Stimulated activated CD4-positive, alpha-beta T cell treated with anti-CD3 and anti-CD28 coated beads, Interleukin-4, amount 100 ng/mL, for 48 hours (primary cell): ENCODE data around the gene ZNF576.
"Not testable (repeated sequence)": the region's sequence is repeated elsewhere in the genome, so short reads cannot be mapped to it uniquely, and the experiment has no call there.

Source experiments
- DNase-seq, 2 donors: peaks; one replicate each; pipeline ENCODE4 v3.0.0-alpha.2; 2020; ENCODE audit warnings: low read depth in 2 of 2

Gene ZNF576

GRCh38 chr19:43625918-43626579, 29.7 kb downstream of the ZNF576 start:
- DNase-seq = peak in 1 of 2 donors; percentile 15

DNA sequence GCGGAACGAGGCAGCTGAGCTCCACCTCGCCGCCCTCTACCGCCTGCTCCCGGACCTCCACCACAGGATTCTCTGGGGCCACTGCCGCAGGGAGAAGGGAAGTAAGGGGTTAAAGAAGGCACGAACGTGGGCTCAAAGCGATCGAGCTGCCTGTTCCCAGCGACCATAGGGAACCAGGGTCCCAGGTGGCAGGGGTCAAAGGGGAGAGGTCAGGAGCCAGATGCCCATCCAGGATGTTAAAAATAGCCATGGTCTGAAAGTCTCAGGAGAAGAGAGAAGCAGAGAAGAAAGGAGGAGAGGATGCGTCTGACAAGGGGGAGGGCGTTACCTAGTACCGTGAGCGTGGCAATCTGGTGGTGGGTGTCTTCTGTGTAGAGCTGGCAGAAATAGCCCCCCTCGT, 30.4 kb downstream of the ZNF576 start:
- DNase-seq = no peak

- DNase-seq = no peak
Measured at GRCh38 chr19:43628646-43629326, 32.4 kb downstream of the ZNF576 start.

- DNase-seq = no peak
Measured at GRCh38 chr19:43631491-43631890, 35.1 kb downstream of the ZNF576 start.

DNA sequence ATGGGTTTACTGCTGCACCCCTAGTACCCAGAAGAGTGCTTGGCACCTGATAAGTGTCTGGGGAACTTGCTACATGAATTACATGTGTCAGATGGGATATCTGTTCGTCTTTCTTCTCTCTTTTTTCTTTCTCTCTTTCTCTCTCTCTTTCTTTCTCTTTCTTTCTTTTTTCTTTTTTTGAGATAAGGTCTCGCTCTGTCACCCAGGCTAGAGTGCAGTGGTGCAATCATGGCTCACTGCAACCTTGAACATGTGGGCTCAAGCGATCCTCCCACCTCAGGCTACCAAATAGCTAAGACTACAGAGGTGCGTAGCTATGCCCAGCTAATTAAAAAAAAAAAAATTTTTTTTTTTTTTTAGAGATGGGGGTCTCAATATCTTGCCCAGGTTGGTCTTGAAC, 37.1 kb downstream of the ZNF576 start:
- DNase-seq = no peak

- DNase-seq = no peak
Measured at GRCh38 chr19:43634068-43634467, 37.7 kb downstream of the ZNF576 start.

GRCh38 chr19:43634506-43634871, 38.1 kb downstream of the ZNF576 start:
- DNase-seq = no peak

- DNase-seq = no peak
Measured at GRCh38 chr19:43634872-43635560, 38.6 kb downstream of the ZNF576 start.

GRCh38 chr19:43635561-43635940, 39.2 kb downstream of the ZNF576 start:
- not testable (repeated sequence) for DNase-seq

GRCh38 chr19:43636121-43636683, 39.8 kb downstream of the ZNF576 start:
- DNase-seq = no peak

DNA sequence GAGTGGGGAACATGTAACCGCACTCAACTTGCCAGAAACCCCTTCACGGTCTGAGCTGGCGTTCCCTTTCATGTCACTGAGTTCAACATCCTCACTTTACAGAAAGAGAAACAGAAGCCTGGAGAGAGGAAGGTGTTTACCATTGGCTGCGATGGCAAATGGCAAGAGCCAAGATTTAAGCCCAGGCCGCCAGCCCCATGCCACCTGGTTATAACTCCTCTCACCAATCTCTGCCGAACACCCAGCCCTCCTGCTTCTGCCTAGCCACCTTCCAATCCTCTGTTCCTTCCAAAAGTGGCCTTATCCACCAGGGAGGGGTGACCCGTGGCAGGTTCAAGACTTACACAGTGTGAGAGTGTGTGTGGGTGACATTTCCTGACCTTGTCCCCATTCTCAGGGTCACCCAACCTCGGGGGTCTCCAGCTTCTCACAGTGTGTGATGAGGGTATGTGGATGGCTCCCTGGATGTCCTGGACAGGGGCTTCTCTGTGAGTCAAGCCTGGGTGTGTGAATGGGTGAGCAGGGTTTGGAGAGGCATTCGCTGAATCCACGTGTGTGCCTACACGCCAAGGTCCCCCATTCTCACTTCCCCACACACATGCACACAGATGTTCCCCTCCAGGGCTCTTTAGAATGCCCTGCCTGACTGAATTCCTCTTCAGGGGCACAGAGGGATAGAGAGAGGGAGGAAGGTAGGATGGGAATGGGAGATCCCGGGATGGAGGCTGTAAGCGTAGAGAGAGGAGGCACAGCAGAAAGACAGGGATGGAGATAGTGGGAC, 42.0 kb downstream of the ZNF576 start:
- DNase-seq = no peak

GRCh38 chr19:43638995-43639518, 42.7 kb downstream of the ZNF576 start:
- DNase-seq = no peak

- peak; percentile 20 for DNase-seq
Measured at GRCh38 chr19:43639519-43640423, 43.4 kb downstream of the ZNF576 start, which contains the start of gene CADM4. Gene CADM4 (minus strand): TSS chr19:43639850. CDS start chr19:43639790, 60 bp downstream.

DNA sequence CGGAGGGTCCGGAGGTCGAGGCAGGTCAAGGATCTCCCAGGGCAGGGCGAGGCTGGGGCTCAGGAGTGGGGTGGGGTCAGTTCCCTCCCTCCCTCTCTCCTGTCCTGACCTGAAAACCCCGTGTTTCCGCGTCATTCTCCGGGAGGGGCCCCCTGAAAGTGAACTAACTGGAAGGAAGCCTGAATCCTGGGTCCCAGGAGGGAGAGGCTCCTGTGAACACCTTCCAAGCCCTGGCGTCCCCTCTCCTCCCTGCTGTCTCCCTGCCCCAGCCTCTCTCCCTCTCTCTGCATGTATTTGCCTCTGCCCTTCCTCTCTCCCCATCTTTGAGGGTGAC, 44.0 kb downstream of the ZNF576 start:
- DNase-seq = no peak

GRCh38 chr19:43641333-43641732, 44.9 kb downstream of the ZNF576 start:
- no peak for DNase-seq

GRCh38 chr19:43642531-43642930, 46.1 kb downstream of the ZNF576 start:
- DNase-seq = no peak

DNA sequence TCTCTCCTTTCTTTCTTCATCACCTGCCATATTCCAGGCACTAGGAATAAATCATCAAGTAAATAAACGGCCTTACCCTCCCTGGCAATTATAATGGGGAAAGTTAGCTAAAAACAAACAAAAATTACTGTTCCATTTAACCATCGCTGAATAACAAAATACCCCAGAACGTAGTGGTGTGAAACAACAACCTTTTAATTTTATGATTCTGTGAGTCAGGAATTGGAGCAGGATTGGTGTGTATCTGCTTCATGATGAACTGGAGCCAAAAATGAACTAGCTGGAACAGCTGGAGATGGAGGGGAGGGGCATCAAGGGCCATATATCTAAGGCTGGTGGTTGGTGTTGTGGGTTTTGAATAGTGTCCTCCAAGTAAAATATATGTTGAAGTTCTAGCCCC, 46.9 kb downstream of the ZNF576 start:
- no peak for DNase-seq

DNA sequence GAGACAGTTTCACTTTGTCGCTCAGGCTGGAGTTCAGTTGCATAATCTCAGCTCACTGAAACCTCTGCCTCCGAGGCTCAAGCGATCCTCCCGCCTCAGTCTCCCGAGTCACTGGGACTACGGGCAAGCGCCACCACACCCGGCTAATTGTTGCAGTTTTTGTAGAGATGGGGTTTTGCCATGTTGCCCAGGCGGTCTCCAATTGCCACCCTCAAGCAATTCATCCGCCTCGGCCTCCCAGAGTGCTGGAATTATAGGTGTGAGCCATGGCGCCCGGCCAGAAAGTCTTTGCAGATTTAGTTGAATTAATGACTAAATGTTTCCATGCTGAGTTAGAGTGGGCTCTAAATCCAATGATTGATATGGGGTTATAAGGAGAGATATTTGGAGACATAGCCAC, 47.8 kb downstream of the ZNF576 start:
- no peak for DNase-seq

DNA sequence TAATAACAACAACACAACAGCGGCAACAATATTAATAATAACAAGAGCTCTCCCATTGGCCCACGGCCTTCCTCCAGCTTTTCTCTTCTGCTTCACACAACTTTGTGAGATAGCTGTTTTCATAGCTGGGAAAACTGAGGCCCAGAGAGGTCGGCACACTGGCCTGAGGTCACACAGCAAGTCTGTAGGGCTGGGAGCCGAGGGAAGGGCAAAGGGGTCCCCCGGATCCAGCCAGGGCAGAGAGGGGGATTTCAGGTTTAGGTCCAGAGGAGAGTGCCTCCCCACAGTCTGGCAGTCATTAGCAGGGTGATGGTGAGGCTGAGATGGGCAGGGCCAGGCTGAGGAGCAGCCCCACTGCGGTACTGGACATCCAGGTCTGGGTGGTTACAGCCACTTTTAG, 52.2 kb downstream of the ZNF576 start:
- DNase-seq = no peak

- DNase-seq = no peak
Measured at GRCh38 chr19:43649514-43649913, 53.1 kb downstream of the ZNF576 start.

DNA sequence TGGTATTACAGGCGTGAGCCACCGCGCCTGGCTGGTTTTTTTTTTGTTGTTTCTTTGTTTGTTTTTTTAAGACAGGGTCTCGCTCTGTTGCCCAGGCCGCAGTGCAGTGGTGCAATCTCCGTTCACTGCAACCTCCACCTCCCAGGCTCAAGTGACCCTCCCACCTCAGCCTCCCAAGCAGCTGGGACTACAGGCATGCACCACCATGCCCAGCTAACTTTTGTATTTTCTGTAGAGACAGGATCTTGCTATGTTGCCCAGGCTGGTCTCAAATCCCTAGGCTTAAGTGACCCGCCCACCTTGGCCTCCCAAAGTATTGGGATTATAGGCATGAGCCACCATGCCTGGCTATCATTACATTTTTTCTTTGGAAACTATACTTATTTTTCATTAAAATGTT, 53.9 kb downstream of the ZNF576 start:
- not testable (repeated sequence) for DNase-seq
